Retinal pigment epithelial cell (primary cell): Measurements from ENCODE around the gene CCDC18.

Experiments used
- DNase-seq: peaks from one replicate; pipeline ENCODE4 v3.0.0-alpha.2; 2010; ENCODE audit warnings: low read depth
- H3K4me3 ChIP-seq: 2 replicates; pipeline ENCODE4 v1.5.1; 2011; ENCODE audit warnings: mild to moderate bottlenecking, low read length, control low read depth, moderate library complexity
- CTCF ChIP-seq: conservative IDR thresholded peaks from 2 replicates; pipeline ENCODE4 v1.5.1; 2011; ENCODE audit warnings: low read depth, low read length, control low read depth, inconsistent platforms

The CCDC18 gene

GRCh38 chr1:93324486-93325464, 144.3 kb downstream of the CCDC18 start:
- H3K4me3 ChIP-seq, result no peak overlapping the region
- TF ChIP-seq CTCF, result no peak
- peak; percentile 62 for DNase-seq
